Mucosa of rectum (tissue), 2 donors: ENCODE measurements around the gene CFAP77.

Experiments used
- H3K27ac ChIP-seq, 2 donors: one replicate each; pipeline ENCODE4 v1.7.0; 2013; ENCODE audit warnings: inconsistent platforms in 2 of 2, low read depth in 2 of 2, low read length in 2 of 2
- H3K27me3 ChIP-seq, 2 donors: one replicate each; pipeline ENCODE4 v1.7.0; 2013; ENCODE audit warnings: low read length in 2 of 2; ENCODE audit not compliant: control insufficient read depth in 2 of 2, insufficient read depth in 2 of 2
- H3K36me3 ChIP-seq, 2 donors: one replicate each; pipeline ENCODE4 v1.7.0; 2013; ENCODE audit warnings: low read length in 2 of 2; ENCODE audit not compliant: control insufficient read depth in 2 of 2, insufficient read depth in 2 of 2
- H3K4me1 ChIP-seq, 2 donors: one replicate each; pipeline ENCODE4 v1.7.0; 2013; ENCODE audit warnings: low read length in 2 of 2, mild to moderate bottlenecking in 1 of 2; ENCODE audit not compliant: control insufficient read depth in 2 of 2, insufficient read depth in 2 of 2
- H3K4me3 ChIP-seq, 2 donors: one replicate each; pipeline ENCODE4 v1.7.0; 2013; ENCODE audit warnings: low read length in 2 of 2
- H3K9ac ChIP-seq, 2 donors: one replicate each; pipeline ENCODE4 v1.7.0; 2013; ENCODE audit warnings: low read length in 2 of 2, low read depth in 1 of 2, mild to moderate bottlenecking in 1 of 2
- H3K9me3 ChIP-seq, 2 donors: one replicate each; pipeline ENCODE4 v1.7.0; 2013; ENCODE audit warnings: low read length in 2 of 2; ENCODE audit not compliant: control insufficient read depth in 2 of 2
- donor health status: healthy.
- donor health status: Normal muscosa, but diverticular disease.

CFAP77 gene

GRCh38 chr9:132446887-132447286 lies 36.9 kb downstream of the CFAP77 start:
- Histone ChIP-seq H3K4me1 (no peaks in the 10 kb centered on the region), H3K9ac (no peak overlapping the region), H3K4me3 (no peak overlapping the region), H3K27me3 (peaks cover 2 to 7% of the 10 kb centered on the region in 2 donors), H3K36me3 (no peaks in the 10 kb centered on the region), H3K9me3 (no peaks in the 10 kb centered on the region), H3K27ac (no peak overlapping the region)

GRCh38 chr9:132447346-132447745 lies 37.3 kb downstream of the CFAP77 start:
- no peaks in the 10 kb centered on the region for H3K9me3 ChIP-seq
- no peak overlapping the region for H3K9ac ChIP-seq
- H3K36me3 ChIP-seq = no peaks in the 10 kb centered on the region
- H3K4me3 ChIP-seq = no peak overlapping the region
- no peaks in the 10 kb centered on the region for H3K4me1 ChIP-seq
- peaks cover 0 to 5% of the 10 kb centered on the region in 2 donors for H3K27me3 ChIP-seq
- no peak overlapping the region for H3K27ac ChIP-seq

GRCh38 chr9:132447902-132448301 lies 37.9 kb downstream of the CFAP77 start:
- no peaks in the 10 kb centered on the region for H3K4me1 ChIP-seq
- no peak overlapping the region for H3K27ac ChIP-seq
- H3K9me3 ChIP-seq = no peaks in the 10 kb centered on the region
- H3K4me3 ChIP-seq = no peak overlapping the region
- no peak overlapping the region for H3K9ac ChIP-seq
- no peaks in the 10 kb centered on the region for H3K36me3 ChIP-seq
- H3K27me3 ChIP-seq = peaks cover 1 to 5% of the 10 kb centered on the region in 2 donors

GRCh38 chr9:132451276-132451675 lies 41.3 kb downstream of the CFAP77 start:
- Histone ChIP-seq H3K27me3 (peaks cover 0 to 3% of the 10 kb centered on the region in 2 donors), H3K4me1 (no peaks in the 10 kb centered on the region), H3K36me3 (no peaks in the 10 kb centered on the region), H3K4me3 (no peak overlapping the region), H3K9me3 (no peaks in the 10 kb centered on the region), H3K9ac (no peak overlapping the region), H3K27ac (no peak overlapping the region)

DNA sequence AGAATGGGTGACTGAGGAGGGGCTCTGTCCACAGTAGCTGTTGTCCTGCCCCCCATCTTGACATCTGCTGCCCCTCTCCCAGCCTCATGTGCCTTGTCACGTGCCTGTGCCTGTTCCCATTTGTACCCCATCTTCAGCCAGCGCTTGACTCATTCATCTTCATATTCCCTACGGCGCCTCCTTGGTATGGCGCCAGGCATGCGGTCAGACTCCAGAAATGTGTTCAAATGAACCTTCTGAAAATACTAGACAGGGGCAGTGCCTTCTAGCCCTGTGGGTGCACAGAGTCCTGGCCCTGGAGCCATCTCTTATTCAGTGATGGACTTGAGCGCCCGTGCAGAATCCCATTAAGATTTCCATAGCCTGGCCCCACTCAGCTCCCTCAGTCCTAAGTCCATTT lies 46.2 kb downstream of the CFAP77 start:
- no peak overlapping the region for H3K4me3 ChIP-seq
- H3K9me3 ChIP-seq = no peaks in the 10 kb centered on the region
- H3K4me1 ChIP-seq = no peaks in the 10 kb centered on the region
- H3K36me3 ChIP-seq = no peaks in the 10 kb centered on the region
- H3K27ac ChIP-seq = no peak overlapping the region
- no peak overlapping the region for H3K9ac ChIP-seq
- peaks cover 3 to 8% of the 10 kb centered on the region in 2 donors for H3K27me3 ChIP-seq

GRCh38 chr9:132457504-132458236 lies 47.7 kb downstream of the CFAP77 start:
- Histone ChIP-seq H3K9me3 (no peaks in the 10 kb centered on the region), H3K9ac (no peak overlapping the region), H3K36me3 (no peaks in the 10 kb centered on the region), H3K27me3 (peaks cover 3 to 8% of the 10 kb centered on the region in 2 donors), H3K4me3 (no peak overlapping the region), H3K27ac (no peak overlapping the region), H3K4me1 (no peaks in the 10 kb centered on the region)

GRCh38 chr9:132458432-132458831 lies 48.4 kb downstream of the CFAP77 start:
- H3K9ac ChIP-seq = no peak overlapping the region
- H3K27ac ChIP-seq = no peak overlapping the region
- H3K4me1 ChIP-seq = no peaks in the 10 kb centered on the region
- H3K27me3 ChIP-seq = peaks cover 2 to 8% of the 10 kb centered on the region in 2 donors
- H3K9me3 ChIP-seq = no peaks in the 10 kb centered on the region
- no peak overlapping the region for H3K4me3 ChIP-seq
- no peaks in the 10 kb centered on the region for H3K36me3 ChIP-seq

DNA sequence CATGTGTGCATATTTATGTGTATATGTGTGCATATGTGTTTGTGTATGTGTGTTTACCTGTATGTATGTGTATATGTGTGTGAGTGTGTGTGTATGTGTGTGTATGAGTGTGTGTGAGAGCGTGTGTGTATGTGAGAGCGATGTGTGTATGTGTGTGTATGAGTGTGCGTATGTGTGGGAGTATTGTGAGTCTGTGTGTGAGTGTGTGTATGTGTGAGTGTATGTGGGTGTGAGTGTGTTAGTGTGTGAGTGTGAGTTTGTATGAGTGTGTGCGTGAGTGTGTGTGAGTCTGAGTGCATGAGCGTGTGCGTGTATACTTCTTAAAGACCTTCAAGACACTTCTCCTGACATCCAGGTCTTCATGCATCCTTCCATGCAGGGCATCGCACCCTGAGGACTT lies 49.6 kb downstream of the CFAP77 start:
- H3K4me1 ChIP-seq = no peaks in the 10 kb centered on the region
- H3K9ac ChIP-seq = no peak overlapping the region
- peaks cover 2 to 8% of the 10 kb centered on the region in 2 donors for H3K27me3 ChIP-seq
- no peaks in the 10 kb centered on the region for H3K9me3 ChIP-seq
- no peaks in the 10 kb centered on the region for H3K36me3 ChIP-seq
- no peak overlapping the region for H3K4me3 ChIP-seq
- H3K27ac ChIP-seq = no peak overlapping the region

- no peaks in the 10 kb centered on the region for H3K4me1 ChIP-seq
- H3K9me3 ChIP-seq = no peaks in the 10 kb centered on the region
- H3K9ac ChIP-seq = no peak overlapping the region
- H3K4me3 ChIP-seq = no peak overlapping the region
- H3K27me3 ChIP-seq = peaks cover 2 to 8% of the 10 kb centered on the region in 2 donors
- H3K36me3 ChIP-seq = no peaks in the 10 kb centered on the region
- H3K27ac ChIP-seq = no peak overlapping the region
Measured at GRCh38 chr9:132460240-132460639, 50.2 kb downstream of the CFAP77 start.

- no peaks in the 10 kb centered on the region for H3K4me1 ChIP-seq
- H3K27ac ChIP-seq = no peak overlapping the region
- H3K9me3 ChIP-seq = no peaks in the 10 kb centered on the region
- H3K27me3 ChIP-seq = peaks cover 2 to 8% of the 10 kb centered on the region in 2 donors
- H3K36me3 ChIP-seq = no peaks in the 10 kb centered on the region
- H3K9ac ChIP-seq = no peak overlapping the region
- no peak overlapping the region for H3K4me3 ChIP-seq
Measured at GRCh38 chr9:132461281-132461896, 51.4 kb downstream of the CFAP77 start.
